Activated CD8-positive, alpha-beta T cell treated with anti-CD3 and anti-CD28 coated beads for 36 hours (primary cell): ENCODE data around the gene CDT1. TPM values are rescaled to one million over a fixed set of nuclear protein-coding genes. Genes with fewer than 3 reads are reported as not detected.
"Not testable (repeated sequence)": the region's sequence is repeated elsewhere in the genome, so short reads cannot be mapped to it uniquely, and the experiment has no call there.

ENCODE experiments used
- ATAC-seq: fragments of 200-7000 bp; cut with Tn5 transposase; one replicate; pipeline ENCODE4 v1.10.0; 2021; ENCODE audit warnings: mild to moderate bottlenecking, moderate library complexity
- CTCF ChIA-PET: fragments of 350-600 bp; sonication (Branson Sonifier 250); formaldehyde crosslinking; loops from one replicate; lab custom pipeline; 2021; ENCODE audit warnings: antibody characterized with exemption; lab: Charles Lee
- POLR2A ChIA-PET: fragments of 350-600 bp; sonication (Branson Sonifier 250); formaldehyde crosslinking; loops from one replicate; lab custom pipeline; 2021; ENCODE audit warnings: antibody characterized with exemption; lab: Charles Lee
- DNase-seq: peaks from one replicate; pipeline ENCODE4 v3.0.0-alpha.2; 2020
- H3K27ac Mint-ChIP-seq: one replicate; pipeline ENCODE4 v1.8.0; 2021; ENCODE audit warnings: mild to moderate bottlenecking, mixed read lengths
- H3K27me3 Mint-ChIP-seq: one replicate; pipeline ENCODE4 v1.8.0; 2021; ENCODE audit warnings: mixed read lengths
- H3K36me3 Mint-ChIP-seq: one replicate; pipeline ENCODE4 v1.8.0; 2021; ENCODE audit warnings: low read depth, mixed read lengths
- H3K4me1 Mint-ChIP-seq: one replicate; pipeline ENCODE4 v1.8.0; 2021; ENCODE audit warnings: low read depth, mixed read lengths
- H3K4me3 Mint-ChIP-seq: one replicate; pipeline ENCODE4 v1.8.0; 2021; ENCODE audit warnings: mild to moderate bottlenecking, moderate library complexity, mixed read lengths
- H3K9me3 Mint-ChIP-seq: one replicate; pipeline ENCODE4 v1.8.0; 2021; ENCODE audit warnings: mixed read lengths
- intact Hi-C: fragments of 100-400 bp; cut with micrococcal nuclease; formaldehyde crosslinking; loops from one replicate; pipeline ENCODE4 v1.10.0; 2022
- total RNA-seq, 2 experiments: library from RNA; stranded (reverse); gene quantifications; one replicate each; pipeline ENCODE4 v1.2.3, GENCODE V29; 2021
- TF ChIP-seq, protein P1 (sequence below): fragments of 200-600 bp; IDR thresholded peaks from one replicate; pipeline ENCODE4 v1.8.0; 2022; ENCODE audit warnings: antibody characterized with exemption, mild to moderate bottlenecking

CDT1 gene
- total RNA-seq, 2 experiments from 2014 or later, result 180 to 182 TPM

DNA sequence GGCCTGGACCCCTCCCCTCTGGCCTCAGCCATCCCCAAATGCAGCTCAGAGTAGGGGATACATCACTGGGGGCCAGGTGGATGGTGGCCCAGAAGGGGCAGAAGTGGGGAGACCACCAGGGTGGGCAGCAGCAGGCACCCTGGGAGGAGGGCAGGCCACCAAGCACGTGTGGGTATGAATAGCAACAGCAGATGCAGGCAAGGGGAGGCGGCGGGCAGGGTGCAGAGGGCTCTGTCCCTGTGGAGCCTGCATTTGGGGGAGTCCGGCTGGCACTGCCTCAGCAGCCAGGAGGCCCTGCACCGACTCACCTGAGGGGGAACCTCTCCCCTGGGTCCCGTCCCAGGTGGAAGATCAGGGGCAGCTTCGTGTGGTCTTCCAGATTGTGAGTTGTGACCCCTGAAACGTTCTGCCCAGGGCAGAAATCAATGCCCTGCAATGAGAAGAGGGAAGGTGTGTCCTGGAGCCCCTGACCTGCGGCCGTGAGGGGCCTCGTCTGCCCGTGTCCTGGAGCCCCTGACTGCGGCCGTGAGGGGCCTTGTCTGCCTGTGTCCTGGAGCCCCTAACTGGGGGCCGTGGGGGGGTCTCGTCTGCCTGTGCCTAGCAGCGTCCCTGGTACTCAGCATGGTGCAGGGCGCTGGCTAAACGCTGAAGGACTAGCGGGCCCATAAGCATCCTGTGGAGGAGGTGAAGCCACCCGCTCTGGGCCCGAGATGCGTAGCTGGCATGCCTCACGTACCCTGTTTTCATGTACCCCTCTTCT, 18.9 kb downstream of the CDT1 start:
- ChIA-PET POLR2A (no interaction called here), CTCF (no interaction called here)
- no peaks in the 10 kb centered on the region for H3K27me3 Mint-ChIP-seq
- no peak for DNase-seq
- no peak overlapping the region for H3K4me3 Mint-ChIP-seq
- H3K36me3 Mint-ChIP-seq, result no peaks in the 10 kb centered on the region
- TF ChIP-seq, protein P1, sequence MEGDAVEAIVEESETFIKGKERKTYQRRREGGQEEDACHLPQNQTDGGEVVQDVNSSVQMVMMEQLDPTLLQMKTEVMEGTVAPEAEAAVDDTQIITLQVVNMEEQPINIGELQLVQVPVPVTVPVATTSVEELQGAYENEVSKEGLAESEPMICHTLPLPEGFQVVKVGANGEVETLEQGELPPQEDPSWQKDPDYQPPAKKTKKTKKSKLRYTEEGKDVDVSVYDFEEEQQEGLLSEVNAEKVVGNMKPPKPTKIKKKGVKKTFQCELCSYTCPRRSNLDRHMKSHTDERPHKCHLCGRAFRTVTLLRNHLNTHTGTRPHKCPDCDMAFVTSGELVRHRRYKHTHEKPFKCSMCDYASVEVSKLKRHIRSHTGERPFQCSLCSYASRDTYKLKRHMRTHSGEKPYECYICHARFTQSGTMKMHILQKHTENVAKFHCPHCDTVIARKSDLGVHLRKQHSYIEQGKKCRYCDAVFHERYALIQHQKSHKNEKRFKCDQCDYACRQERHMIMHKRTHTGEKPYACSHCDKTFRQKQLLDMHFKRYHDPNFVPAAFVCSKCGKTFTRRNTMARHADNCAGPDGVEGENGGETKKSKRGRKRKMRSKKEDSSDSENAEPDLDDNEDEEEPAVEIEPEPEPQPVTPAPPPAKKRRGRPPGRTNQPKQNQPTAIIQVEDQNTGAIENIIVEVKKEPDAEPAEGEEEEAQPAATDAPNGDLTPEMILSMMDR, result no peak
- no peaks in the 10 kb centered on the region for H3K4me1 Mint-ChIP-seq
- intact Hi-C loops, result loop anchor here (10.0 kb wide), 1 partner anchor 352 kb away; the partner anchor contains the start of gene CDH15
- ATAC-seq, result no peak
- no peak overlapping the region for H3K27ac Mint-ChIP-seq
- H3K9me3 Mint-ChIP-seq, result no peaks in the 10 kb centered on the region

DNA sequence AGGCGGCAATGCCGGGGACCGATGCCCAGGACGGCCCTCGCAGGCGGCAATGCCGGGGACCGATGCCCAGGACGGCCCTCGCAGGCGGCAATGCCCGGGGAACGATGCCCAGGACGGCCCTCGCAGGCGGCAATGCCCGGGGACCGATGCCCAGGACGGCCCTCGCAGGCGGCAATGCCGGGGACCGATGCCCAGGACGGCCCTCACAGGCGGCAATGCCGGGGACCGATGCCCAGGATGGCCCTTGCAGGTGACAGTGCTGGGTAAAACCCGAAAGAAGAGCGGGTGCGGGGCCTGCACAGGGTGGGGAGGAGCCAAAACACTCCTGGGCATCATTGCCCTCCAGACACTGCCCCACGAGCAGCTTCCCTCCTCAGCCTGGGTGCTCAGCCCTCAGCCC, 20.1 kb downstream of the CDT1 start:
- H3K36me3 Mint-ChIP-seq, POLR2A ChIA-PET, H3K27me3 Mint-ChIP-seq, DNase-seq, H3K9me3 Mint-ChIP-seq, H3K4me1 Mint-ChIP-seq, H3K4me3 Mint-ChIP-seq, ATAC-seq, H3K27ac Mint-ChIP-seq: not testable (repeated sequence)
- intact Hi-C loops, result loop anchor here (10.0 kb wide), 1 partner anchor 351 kb away; the partner anchor contains the start of gene CDH15
- CTCF ChIA-PET, result interaction anchor here (1.1 kb wide), 1 partner anchor 33 kb away, joined by 3 read pairs; the partner anchor contains the start of genes GALNS and TRAPPC2L

DNA sequence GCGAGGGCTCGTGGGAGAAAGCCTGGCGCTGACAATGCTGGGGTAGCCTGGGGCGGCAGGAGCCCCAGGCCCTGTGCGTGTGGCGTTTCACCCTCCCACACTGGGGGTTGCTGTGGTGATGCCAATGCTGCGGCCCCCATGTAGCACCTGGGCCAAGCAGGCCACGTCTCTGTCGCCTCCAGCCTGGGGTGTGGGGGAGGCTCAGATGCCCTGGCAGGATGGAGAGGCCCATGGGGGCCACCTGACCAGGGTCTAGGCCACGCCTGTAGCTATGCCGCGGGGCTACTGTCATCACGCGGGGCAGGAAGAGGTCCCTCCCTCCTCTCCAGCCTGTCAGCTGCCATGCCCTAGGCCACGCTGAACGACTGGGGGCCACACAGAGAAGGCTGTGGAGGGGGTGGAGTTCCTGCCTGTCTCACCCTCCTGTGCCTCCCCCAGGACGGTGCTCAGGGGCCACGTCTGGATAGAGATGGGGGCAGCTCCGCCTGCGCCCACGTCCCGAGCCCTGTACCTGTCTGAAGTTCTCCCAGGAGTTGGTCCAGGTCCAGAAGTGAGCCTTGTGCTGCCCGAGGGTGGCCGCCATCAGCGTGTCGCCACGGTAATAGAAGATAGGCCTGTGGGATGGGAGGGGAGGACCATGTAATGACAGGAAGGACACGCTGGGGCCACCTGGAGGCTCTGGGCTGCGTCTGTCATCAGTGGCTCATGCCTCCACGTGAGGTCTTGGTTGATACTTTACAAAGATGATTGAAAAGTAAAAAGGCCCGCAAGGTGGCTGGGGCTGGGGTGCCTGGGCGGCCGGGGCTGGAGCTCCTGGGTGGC, 20.9 kb downstream of the CDT1 start:
- TF ChIP-seq, protein P1, result no peak
- Mint-ChIP-seq H3K4me1 (no peaks in the 10 kb centered on the region), H3K9me3 (no peaks in the 10 kb centered on the region), H3K27ac (no peak overlapping the region), H3K27me3 (no peaks in the 10 kb centered on the region), H3K4me3 (no peak overlapping the region), H3K36me3 (peaks cover 2% of the 10 kb centered on the region)
- intact Hi-C loops, result loop anchor here (10.0 kb wide), 1 partner anchor 350 kb away; the partner anchor contains the start of gene CDH15
- CTCF ChIA-PET, result interaction anchor here (1.1 kb wide), 1 partner anchor 32 kb away, joined by 3 read pairs; the partner anchor contains the start of genes GALNS and TRAPPC2L
- no peak for ATAC-seq
- no peak for DNase-seq
- POLR2A ChIA-PET, result interaction anchor here (0.9 kb wide), 1 partner anchor 13 kb away, joined by 4 read pairs; the partner anchor contains the start of gene APRT

DNA sequence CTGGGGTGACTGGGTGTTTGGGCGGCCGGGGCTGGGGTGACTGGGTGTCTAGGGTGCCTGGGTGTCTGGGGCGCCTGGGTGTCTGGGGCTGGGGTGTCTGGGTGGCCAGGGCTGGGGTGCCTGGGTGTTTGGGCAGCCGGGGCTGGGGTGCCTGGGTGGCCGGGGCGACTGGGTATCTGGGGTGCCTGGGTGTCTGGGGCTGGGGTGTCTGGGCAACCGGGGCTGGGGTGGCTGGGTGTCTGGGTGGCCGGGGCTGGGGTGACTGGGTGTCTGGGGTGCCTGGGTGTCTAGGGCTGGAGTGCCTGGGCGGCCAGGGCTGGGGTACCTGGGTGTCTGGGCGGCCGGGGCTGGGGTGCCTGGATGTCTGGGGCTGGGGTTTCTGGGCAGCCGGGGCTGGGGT, 21.6 kb downstream of the CDT1 start:
- intact Hi-C loops, result loop anchor here (10.0 kb wide), 1 partner anchor 350 kb away; the partner anchor contains the start of gene CDH15
- DNase-seq (no peak), ATAC-seq (no peak)
- ChIA-PET POLR2A (no interaction called here), CTCF (no interaction called here)
- Mint-ChIP-seq H3K9me3 (no peaks in the 10 kb centered on the region), H3K27ac (no peak overlapping the region), H3K36me3 (peaks cover 2% of the 10 kb centered on the region), H3K4me3 (no peak overlapping the region), H3K27me3 (no peaks in the 10 kb centered on the region), H3K4me1 (no peaks in the 10 kb centered on the region)
- TF ChIP-seq, protein P1, result no peak

DNA sequence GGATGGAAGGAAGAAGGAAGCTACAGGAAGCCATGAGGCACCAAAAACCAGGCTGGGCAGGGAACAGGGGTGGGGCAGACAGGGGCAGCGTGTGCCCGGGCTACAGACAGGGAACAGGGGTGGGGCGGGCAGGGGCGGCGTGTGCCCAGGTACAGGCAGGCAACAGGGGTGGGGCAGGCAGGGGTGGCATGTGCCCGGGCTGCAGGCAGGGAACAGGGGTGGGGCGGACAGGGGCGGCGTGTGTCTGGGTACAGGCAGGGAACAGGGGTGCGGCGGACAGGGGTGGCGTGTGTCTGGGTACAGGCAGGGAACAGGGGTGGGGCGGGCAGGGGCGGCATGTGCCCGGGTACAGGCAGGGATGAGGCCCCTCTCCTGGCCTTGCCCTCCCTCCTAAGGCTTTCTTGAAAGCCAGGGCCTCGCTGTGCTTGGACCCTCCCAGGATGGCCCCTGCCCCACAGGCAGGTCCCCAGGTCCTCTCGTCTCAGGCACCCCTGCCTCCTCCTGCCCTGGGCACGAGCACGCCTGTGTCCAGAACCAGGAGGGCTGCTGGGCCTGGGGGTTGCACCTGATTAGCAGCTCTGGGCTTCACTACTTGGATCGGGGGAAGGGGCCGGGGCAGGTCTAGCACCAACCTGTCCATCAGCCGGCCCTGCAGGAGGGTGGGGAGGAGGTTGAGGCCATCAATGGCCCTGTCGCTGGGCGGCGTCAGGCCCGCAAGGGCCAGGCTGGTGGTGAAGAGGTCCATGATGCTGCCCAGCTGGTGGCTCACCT, 22.7 kb downstream of the CDT1 start:
- intact Hi-C loops, result loop anchor here (10.0 kb wide), 1 partner anchor 349 kb away; the partner anchor contains the start of gene CDH15
- ATAC-seq, result no peak
- Mint-ChIP-seq H3K4me1 (no peaks in the 10 kb centered on the region), H3K27ac (no peak overlapping the region), H3K27me3 (no peaks in the 10 kb centered on the region), H3K9me3 (no peaks in the 10 kb centered on the region), H3K36me3 (peaks cover 2% of the 10 kb centered on the region), H3K4me3 (no peak overlapping the region)
- TF ChIP-seq, protein P1, result no peak
- ChIA-PET POLR2A (interaction anchor here (0.9 to 1.4 kb wide), 2 partner anchors 13 to 31 kb away, joined by 3 read pairs; partner anchors contain the start of genes GALNS and TRAPPC2L), CTCF (interaction anchor here (1.9 kb wide), 1 partner anchor 10 kb away, joined by 4 read pairs; no protein-coding TSS in a partner anchor)
- DNase-seq, result no peak
